Measurements from ENCODE around the gene SDK2.

SDK2 gene

DNA sequence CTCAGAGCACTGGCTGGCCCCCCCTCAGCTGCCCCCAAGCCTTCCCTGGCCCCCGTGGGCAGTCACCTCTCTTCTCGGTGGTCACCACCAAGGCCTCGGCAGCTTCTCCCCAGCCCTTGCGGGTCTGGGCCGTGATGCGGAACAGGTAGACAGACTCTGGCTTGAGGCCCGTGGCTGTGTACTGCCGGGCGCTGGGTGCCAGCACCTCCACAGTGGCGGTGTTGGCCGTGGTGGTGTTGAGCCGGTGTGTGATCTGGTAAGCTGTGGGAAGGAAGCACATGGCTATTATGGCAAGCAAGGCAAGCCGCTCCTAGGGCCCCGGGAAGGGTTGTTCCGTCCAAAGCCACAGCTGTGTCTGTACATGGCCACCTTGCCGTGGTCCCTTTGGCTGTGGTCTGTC lies 254.0 kb downstream of the SDK2 start:
- no peak for DNase-seq (ENCODE audit: low read depth)

DNA sequence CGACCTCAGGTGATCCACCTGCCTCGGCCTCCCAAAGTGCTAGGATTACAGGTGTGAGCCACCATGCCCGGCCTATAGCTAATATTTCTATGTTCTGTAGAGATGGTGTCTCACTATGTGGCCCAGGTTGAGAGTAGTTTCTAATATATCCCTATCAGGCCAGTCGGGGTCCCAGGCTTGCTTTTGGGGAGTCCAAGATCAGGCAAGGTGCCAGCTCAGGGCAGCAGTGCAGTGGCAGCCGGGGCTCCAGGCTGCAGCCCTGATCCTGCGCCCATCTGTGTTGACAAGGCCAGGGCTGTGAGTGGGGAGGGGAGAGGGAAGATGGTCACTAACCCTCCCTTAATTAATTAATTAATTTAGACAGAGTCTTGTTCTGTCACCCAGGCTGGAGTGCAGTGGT lies 254.8 kb downstream of the SDK2 start:
- DNase-seq (ENCODE audit: low read depth) = no peak

DNA sequence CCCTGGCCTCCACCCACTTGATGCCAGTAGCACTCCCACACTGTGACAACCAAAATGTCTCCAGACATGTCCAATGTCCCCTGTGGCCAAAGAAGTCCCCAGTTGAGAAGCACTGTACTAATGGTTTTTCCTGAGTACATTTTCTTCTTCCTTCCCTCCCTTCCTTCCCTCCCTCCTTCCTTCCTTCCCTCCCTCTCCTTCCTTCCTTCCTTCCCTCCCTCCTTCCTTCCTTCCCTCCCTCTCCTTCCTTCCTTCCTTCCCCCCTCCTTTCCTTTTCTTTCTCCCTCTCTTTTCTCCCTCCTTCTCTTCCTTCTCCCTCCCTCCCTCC lies 255.7 kb downstream of the SDK2 start:
- no peak for DNase-seq (ENCODE audit: low read depth)

DNA sequence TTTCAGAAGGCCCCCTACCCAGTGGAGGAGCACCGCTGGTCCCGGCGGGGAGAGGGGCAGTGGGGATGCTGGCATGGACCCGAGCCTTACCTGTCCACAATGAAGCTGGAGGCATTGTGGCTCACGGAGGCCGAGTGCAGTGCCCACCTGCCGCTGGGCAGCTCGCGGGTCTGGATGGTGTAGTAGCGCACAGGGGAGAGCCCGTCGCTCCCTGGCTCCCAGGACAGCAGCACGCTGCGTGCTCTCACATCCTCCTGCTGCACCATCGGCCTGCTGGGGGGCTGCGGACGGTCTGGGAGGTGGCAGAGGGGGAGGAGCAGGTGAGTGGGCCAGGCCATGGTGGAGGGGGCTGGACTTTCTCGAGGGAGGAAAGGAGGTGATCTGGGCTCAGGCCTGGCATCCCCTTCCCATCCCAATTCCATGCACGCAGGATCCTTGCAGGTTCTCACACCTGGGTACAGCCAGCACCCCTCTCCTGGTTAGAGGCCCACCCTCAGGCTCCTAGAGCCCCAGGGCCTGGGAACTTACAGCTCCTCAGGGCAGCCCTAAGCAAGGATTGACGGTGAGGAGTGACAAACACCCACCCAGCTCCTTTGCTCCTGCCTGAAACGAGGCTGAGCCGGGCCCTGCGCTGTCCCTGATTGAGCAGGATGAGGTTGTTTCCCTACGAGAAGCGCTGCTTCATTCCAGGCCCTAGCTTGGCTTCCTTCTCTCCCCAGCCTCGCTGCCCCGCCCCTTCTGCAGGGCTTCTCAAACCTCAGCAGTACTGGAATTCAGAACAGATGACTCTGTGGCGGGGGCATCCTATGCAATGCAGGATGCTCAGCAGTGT lies 256.3 kb downstream of the SDK2 start:
- no peak for DNase-seq (ENCODE audit: low read depth)

DNA sequence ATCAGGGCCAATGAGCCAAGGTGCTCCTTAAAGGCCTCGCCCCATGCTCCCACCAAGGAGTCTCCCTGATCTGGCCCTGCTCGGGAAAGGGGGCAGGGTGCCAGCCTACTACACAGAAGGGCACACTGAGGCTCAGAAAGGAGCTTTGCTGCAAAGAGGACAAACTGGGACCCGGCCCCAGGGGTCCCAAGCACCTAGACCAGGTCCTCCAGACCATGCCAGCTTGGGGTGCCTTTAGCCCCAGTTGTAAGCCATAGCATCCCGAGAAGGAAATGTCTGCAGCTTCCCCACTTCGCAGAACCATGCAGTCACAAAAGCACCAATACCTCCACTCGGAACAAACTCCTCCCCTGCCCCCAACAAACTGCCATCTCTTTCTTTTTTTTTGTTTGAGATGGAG lies 257.7 kb downstream of the SDK2 start:
- no peak for DNase-seq (ENCODE audit: low read depth)

DNA sequence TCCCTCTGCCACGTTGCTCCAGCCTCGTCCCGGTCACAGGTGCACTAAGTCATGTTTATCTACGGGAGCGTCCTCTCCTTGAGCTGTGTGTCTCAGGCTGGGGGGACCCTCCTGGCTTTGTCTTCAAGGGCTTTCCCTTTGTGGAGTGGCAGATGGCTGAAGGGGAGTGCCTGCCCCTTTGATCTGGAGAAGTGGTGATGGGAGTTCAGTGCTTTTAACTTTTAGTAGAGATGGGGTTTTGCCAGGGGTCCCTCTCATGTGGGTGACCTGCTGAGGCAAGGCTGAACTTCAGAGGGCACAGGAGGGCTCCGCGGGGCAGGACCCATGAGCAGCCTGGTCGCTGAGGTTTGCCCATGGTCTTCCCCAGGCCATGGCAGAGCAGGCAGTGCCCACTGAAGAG lies 259.3 kb downstream of the SDK2 start:
- DNase-seq (ENCODE audit: low read depth) = no peak

DNA sequence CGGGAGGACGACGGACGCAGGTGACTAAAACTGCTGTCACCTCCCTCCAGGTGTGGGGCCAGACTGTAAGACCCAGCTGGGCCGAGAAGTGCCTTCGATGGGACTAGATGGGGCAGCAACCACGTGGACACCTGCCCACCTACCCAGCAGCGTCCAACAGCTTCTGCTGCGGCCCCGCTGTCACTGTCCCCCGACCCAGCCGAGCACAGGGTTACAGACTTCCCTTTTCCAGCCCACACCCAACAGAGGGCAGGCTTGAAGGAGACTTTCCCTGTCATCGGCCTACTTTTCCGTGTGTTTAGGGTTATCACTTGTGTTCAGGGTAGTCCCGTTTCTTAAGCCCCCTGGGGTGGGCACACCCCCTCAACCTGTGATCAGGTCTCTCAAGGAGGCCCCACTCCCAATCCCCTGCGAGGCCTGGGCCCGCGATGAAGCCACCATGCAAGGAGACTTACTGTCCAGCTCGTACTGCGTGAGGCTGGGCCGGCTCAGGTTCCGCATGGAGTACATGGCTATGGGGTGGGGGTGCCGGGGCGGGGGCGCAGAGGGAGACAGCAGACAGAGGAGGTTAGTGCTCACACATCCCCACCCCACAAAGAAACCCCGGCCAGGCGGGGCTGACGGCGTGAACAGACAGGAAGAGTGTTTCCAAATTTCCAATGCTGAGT lies 263.7 kb downstream of the SDK2 start:
- DNase-seq (ENCODE audit: low read depth) = no peak

DNA sequence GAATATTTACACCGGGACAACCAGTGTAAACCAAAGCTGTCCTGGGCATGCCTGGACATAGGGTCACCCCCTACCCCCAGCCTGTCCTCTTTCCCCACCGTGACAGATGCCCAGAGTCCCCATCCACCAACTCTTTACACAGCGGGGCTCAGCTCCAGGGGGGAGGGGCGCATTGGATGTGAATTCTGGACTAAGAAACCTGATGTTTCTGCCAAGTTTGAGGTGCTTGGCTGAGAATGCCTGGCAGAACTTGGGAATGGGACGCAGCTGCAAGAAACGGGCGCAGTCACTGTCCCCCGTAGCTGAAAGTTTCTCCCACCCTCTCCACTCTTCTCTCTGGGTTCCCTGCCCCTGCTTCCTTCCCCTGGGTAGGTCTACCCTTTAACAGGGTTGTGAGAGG lies 264.4 kb downstream of the SDK2 start:
- DNase-seq (ENCODE audit: low read depth) = no peak

DNA sequence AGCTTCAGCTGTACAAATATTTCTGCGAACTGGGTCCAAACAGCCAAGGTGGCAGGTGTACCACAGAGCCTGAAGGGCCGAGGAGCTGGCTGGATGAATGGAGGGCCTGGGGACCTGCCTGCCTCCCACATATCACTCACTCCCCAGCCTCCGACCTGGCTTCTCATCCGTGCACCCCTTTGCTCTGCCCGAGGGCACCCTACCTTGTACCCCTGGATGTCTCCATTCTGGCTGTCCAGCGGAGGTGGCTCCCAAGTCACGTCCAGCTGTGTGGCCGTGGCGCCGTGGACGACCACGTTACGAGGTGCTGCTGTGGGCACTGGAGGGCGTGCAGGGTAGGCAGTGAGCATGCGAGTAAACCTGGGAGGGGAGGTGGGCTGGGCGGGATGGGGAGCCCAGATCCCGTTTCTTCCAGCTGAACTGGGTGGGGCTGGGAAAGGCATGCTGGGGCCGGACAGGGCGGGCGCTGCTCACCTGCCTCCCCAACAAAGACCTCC lies 265.2 kb downstream of the SDK2 start:
- DNase-seq (ENCODE audit: low read depth) = no peak

DNA sequence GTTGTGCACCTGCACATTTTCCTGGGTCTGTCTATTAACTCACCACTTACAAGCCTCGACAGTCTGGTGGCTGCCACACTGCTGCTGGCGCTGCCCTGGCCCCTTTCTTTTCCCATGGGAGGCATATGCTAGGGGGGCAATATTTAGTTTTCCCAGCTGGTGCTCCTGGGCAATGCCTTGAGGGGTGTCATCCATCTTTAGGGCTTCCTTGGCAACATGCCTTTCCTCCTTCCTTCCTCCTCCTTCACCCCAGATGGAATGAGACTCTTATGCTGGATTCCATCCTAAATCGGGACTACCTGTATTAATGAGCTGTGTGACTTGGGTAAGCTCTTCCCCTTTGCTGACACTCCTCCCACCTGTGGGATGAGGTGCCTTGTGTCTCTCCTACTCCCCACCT lies 267.6 kb downstream of the SDK2 start:
- DNase-seq (ENCODE audit: low read depth) = no peak

DNA sequence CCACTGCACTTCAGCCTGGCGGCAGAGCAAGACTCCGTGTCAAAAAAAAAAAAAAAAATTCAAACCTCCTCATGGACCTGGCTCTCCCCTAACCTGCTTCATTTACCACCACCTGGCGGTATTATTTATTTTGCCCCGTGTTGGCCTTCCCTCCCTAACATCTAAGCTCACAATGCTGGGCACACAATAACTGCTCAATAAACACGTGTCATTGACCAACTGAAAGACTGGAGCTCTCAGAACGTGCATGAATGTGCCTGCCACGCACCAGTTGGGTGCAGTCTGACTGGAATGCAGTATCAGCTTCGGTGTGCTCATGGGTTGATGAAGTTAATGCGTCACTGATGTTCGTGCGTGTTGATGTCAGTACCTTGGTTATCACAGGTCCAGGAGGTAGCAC lies 268.1 kb downstream of the SDK2 start:
- no peak for DNase-seq (ENCODE audit: low read depth)

DNA sequence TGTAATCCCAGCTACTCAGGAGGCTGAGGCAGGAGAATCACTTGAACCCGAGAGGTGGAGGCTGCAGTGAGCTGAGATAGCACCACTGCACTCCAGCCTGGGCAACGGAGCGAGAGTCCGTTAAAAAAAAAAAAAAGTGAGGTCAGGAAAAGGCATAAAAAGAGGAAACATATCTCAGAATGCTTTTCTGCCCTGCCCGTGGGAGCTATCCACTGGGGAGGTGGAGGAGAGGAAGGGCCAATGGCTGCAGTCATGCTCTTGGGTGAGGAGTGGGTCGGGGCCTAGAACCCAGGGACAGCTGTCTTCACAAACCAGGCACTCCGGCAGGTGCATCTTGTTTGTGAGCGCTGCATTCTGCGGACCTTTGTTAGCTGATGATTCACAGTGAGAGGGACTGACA lies 272.4 kb downstream of the SDK2 start:
- DNase-seq (ENCODE audit: low read depth) = no peak

DNA sequence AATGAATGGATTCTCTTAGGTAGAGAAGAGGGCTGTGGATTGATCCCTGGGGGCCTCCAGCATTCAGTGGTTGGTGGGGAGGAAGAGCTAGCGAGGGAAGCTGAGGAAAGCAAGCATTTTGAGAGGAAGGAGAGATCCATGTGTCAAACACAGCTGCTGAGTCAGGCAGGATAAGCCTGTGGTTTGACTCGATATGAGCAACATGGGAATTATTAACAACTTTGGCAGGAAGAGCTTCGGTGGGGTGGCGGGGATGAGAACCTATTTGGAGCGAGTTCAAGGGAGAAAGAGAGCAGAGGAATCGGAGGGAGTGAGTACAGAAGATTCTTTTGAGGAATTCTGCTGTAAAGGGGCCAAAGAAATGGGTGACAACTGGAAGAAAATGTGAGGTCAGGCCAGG lies 273.0 kb downstream of the SDK2 start:
- no peak for DNase-seq (ENCODE audit: low read depth)

DNA sequence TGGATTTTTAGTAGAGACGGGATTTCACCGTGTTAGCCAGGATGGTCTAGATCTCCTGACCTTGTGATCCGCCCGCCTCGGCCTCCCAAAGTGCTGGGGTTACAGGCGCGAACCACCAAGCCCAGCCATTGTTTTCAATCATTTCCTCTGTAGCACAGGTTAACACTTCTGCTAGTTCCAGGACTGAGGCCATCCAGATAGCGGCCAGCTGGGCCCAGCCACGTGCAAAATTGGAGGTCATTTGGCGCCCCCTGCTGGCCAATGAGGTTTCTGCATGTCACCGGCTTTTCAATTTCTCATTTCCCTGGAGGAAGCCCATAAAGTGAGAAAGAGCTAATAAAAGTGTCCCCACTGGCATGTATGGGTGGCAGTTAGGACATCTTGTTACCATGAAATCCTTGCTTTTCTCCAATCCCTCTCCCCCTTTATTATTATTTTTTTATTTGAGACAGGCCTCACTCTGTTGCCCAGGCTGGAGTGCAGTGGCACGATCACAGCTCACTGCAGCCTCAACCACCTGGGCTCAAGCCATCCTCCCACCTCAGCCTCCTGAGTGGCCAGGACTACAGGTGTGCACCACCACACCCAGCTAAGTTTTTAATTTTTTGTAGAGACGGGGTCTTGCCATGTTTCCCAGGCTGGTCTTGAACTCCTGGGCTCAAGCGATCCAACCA lies 274.3 kb downstream of the SDK2 start:
- DNase-seq (ENCODE audit: low read depth) = peak; percentile 71

DNA sequence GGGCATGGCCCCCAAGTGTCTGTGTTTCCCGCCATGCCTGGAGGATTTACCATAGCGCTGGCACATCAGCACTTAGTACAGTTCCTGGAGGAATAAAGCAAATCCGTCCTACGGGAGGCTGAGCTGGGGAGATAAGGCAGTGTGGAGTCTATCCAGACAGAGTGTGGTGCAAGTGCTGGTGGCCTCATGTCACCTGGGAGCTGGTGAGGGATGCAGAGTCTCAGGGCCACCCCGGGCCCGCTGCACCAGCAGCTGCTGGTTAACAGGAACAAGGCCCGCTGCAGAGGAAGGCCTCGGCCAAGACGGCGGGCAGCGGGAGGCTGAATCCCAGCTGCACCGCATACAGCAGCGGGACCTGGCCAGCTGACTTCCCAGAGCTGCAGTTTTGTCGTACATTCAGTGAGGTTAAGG lies 275.1 kb downstream of the SDK2 start:
- DNase-seq (ENCODE audit: low read depth) = no peak

DNA sequence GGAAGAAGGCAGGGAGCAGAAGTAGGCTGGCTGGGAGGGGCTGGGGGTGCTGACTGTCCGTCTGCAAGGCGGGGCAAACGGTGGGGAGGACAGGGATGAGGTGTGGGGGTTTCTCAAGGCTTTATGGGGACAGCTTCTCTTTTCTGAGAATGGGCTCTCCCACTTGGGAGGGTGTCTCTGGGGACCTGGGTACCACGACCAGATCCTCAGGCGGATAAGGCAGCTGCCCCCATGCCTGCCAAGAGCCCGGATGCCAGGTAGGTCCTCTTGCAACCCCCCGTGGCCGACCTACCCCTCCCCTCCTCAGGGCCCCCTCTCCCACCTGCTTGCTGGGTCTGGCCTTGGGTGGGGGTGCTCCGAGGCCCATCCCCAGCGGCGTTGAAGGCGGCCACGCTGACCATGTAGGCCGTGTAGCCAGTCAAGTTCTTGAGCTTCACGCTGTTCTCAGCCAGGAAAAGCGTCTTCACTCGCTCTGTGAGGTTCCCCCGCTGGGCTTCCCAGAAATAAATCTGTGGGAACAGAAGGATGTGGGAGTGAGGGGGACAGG lies 276.1 kb downstream of the SDK2 start:
- no peak for DNase-seq (ENCODE audit: low read depth)

DNA sequence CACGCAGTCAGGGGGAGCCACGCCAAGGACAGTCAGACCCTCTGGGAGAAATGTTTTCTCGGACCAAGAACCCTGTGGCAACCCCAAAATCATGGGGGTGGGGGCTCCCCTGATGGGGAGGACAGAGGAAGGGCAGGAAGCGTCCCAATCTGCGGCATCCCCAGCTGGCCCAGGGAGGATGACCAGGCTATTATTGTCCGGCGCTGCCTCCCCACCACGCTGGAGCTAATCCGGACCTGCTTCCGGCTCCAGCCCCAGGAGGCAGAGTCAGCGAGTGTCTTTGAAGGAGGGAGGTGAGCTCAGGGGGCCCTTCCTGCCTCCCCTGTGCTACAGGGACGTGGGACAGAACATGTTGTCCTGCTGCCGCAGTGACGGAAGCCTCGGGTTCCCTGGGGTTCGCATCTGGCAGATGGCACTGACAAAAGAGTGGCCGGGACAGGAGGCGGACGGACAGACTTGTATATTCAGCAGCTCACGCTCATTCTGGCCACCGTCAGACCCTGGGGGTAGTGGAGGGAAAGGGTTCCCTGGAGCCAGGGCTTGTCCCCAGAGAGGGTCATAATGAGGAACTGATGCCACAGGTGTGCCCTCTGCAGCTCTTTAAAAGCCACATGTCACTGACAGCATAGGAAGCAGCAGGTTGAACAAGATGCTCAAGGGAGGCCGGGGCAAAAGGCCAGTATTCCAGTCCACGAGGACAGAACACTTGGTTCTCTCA lies 278.2 kb downstream of the SDK2 start:
- DNase-seq (ENCODE audit: low read depth) = no peak

DNA sequence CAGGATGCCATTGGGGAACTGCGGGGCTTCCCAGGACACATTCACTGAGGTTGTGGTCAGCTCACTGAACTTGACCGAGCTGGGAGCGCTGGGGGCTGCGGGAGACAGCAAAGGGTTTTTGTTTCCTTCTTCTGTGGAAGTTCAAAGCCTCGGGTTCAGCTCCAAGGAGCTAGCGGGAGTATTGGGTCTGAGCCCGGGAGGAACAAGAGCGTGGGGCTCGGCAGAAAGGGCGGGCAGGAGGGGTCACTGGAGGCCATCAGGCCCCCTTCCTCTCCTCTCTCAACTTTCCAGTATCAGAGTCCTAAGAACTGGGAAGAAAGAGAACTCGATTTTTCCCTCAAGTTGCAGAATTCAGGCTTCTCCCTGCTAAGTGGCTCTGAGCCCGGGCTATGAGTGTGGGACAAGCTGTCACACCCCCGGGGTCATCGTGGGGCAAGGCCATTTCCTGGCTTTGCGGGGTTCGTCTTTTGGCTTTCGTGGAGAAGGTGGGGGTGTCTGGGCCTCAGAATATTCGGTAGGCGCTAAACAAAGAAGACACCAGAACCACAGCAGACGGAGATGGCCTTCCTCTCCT lies 278.9 kb downstream of the SDK2 start:
- DNase-seq (ENCODE audit: low read depth) = no peak

DNA sequence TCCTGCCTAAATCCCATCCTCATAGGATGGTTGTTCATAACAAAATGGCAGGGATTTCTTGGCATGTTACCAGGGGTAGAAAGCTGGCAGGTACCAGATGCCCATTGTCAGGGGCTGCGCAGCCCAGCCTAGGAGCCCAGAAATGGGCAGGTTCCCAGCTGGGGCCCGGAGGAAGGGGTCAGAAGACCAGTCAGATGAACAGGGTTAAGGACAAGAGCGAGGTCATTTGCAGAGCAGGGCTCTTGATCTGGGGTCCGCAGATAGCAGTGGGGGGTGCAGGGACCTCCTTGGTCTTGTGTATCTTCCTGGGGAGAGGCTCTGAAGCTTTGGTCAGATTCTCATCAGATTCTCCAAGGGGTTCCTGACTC lies 280.1 kb downstream of the SDK2 start:
- no peak for DNase-seq (ENCODE audit: low read depth)

DNA sequence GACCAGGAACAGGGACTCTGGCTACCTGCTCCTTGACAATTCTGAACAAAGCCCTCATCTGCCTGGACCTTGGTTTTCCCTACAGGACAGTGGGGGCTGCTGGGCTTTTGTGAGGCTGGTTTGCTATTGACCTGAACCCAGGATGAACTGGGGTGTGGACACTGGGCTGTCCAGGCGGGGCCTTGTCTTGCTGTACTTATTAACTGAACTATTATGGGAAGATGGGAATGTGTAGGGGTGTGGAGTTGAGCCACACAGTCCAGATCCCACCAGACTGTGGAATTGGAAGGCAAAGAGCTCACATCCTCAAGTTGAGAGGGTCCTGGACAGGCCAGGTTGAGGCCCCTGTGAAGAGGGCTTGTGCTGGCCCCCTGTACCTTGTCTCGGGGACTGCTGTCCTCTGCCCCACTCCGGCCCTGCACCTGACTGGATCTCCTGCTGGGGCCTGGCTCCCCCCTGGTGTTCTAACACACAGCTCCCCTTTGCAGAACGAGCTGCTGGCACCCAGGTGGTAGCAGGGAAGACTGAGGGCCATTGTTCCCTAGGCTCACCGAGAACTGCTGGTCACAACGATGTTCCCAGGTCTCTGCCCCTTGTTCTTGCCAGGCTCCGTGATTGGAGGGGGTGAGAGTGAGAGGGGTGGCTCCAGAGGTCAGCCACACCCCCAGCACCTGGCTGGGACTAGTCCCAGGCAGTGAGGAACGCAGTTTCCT lies 280.6 kb downstream of the SDK2 start:
- no peak for DNase-seq (ENCODE audit: low read depth)

DNA sequence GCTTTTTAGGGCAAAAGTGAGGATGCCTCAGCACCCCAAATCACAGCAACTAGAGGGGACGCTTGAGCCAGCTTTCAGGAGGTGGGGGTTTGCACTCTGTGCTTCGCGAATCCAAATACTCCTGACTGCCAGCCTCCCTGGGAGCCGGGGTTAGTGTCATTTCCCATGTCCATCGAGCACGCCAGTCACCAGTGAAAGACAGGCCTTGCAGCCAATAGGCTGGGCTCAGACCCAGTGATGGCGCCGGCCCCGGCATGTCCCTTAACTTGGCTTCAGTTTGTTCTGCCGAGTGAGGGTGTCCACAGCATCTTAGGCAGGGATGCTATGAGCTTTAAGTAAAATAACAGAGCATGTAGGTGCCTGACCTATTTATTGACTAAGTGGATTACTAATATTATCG lies 281.5 kb downstream of the SDK2 start:
- DNase-seq (ENCODE audit: low read depth) = no peak

All from stimulated activated CD8-positive, alpha-beta memory T cell treated with anti-CD3 and anti-CD28 coated beads, Interleukin-12 subunit alpha, Interleukin-12 subunit beta, amount 100 ng/mL, for 1 hour (primary cell).